ENCODE data around the gene MPL. TPM values are rescaled to one million over a fixed set of nuclear protein-coding genes. Genes with fewer than 3 reads are reported as not detected.

Gene MPL
- total and polyA plus RNA-seq, 4 donors, result 0.03 to 1.0 TPM; not detected in 2

DNA sequence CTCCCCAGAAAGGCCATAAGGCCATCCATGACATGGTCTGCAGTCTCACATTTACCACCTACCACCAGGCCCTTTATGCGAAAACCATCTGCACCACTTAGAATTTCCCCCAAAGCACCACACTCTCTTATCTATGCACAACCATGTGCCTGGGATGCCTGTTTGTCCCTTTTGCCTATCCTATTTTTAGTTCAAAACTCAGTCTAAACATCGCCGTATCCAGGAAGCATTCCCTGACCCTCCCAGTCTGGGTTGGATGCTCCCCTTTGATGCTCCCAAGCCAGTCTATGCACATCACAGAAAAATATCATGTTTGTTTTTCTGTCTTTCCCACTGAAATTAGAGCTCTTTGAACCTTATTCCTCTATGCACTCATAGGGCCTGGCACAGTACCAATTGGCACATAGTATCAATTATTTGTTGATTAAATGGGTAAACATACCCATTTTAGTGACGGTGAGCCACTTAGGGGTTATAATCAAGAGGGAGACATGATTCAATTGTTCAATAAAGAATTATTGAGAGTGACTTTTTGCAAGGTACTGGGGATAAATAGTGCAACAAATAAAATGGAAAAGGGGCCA is 6.7 kb downstream of the MPL start:
- no peaks in the 10 kb centered on the region for H3K9me3 ChIP-seq (ENCODE audit: control insufficient read depth in 4 of 4, low read length in 3 of 4)
- H3K27ac ChIP-seq (ENCODE audit: low read depth in 1 of 2, low read length in 2 of 2), result peak overlapping the region in 1 of 2 donors; percentile 27
- no peak overlapping the region for H3K4me3 ChIP-seq (ENCODE audit: low read depth in 1 of 3, low read length in 3 of 3)
- no peaks in the 10 kb centered on the region for H3K27me3 ChIP-seq (ENCODE audit: control insufficient read depth in 4 of 4, insufficient read depth in 4 of 4, low read length in 3 of 4)
- WGBS, result 47% methylated on average over 4 of the region's 4 CpGs
- no peaks in the 10 kb centered on the region for H3K36me3 ChIP-seq (ENCODE audit: control insufficient read depth in 4 of 4, insufficient read depth in 3 of 4, low read depth in 1 of 4, low read length in 3 of 4)
- DNase-seq (ENCODE audit: low spot score), result no peak
- H3K9ac ChIP-seq (ENCODE audit: low read depth in 1 of 2, low read length in 2 of 2), result no peak overlapping the region
- peaks cover 0 to 20% (median 11%) of the 10 kb centered on the region in 4 donors for H3K4me1 ChIP-seq (ENCODE audit: control insufficient read depth in 4 of 4, insufficient read depth in 4 of 4, low read length in 3 of 4)
- TF ChIP-seq TAF1 (conservative IDR thresholded peaks at IDR 0.05), result no peak
- TF ChIP-seq RXRA (IDR thresholded peaks at IDR 0.05), result peak; percentile 25 to 47
- TF ChIP-seq SP1 (IDR thresholded peaks at IDR 0.05), result no peak
- TF ChIP-seq YY1 (IDR thresholded peaks at IDR 0.05), result no peak
- TF ChIP-seq, protein P1, sequence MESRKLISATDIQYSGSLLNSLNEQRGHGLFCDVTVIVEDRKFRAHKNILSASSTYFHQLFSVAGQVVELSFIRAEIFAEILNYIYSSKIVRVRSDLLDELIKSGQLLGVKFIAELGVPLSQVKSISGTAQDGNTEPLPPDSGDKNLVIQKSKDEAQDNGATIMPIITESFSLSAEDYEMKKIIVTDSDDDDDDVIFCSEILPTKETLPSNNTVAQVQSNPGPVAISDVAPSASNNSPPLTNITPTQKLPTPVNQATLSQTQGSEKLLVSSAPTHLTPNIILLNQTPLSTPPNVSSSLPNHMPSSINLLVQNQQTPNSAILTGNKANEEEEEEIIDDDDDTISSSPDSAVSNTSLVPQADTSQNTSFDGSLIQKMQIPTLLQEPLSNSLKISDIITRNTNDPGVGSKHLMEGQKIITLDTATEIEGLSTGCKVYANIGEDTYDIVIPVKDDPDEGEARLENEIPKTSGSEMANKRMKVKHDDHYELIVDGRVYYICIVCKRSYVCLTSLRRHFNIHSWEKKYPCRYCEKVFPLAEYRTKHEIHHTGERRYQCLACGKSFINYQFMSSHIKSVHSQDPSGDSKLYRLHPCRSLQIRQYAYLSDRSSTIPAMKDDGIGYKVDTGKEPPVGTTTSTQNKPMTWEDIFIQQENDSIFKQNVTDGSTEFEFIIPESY (IDR thresholded peaks at IDR 0.05), result no peak
- peak; percentile 27 to 39 for TF ChIP-seq HNF4A (conservative IDR thresholded peaks at IDR 0.05)
- no peak for TF ChIP-seq HNF4G (IDR thresholded peaks at IDR 0.05)

DNA sequence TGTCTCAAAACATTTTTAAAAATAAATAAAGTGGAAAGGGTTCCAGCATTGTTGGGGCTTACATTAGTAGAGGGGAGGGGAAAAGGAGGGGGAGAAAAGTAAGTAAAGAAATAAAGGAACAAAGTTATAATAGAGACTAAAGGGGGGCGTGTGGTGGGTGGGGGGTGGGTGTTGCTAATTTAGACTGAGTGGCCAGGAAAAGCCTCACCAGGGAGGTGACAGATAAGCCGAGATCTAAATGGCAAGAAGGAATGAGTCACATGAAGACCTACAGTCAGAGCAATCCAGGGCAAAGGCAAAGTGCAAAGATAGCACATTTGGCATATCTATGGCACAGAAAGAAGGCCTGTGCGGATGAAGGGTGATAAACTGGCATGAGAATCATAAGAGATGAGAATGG is 7.5 kb downstream of the MPL start:
- H3K36me3 ChIP-seq (ENCODE audit: control insufficient read depth in 4 of 4, insufficient read depth in 3 of 4, low read depth in 1 of 4, low read length in 3 of 4), result no peaks in the 10 kb centered on the region
- no peak overlapping the region for H3K4me3 ChIP-seq (ENCODE audit: low read depth in 1 of 3, low read length in 3 of 3)
- H3K9ac ChIP-seq (ENCODE audit: low read depth in 1 of 2, low read length in 2 of 2), result no peak overlapping the region
- no peaks in the 10 kb centered on the region for H3K9me3 ChIP-seq (ENCODE audit: control insufficient read depth in 4 of 4, low read length in 3 of 4)
- peaks cover 0 to 24% (median 14%) of the 10 kb centered on the region in 4 donors for H3K4me1 ChIP-seq (ENCODE audit: control insufficient read depth in 4 of 4, insufficient read depth in 4 of 4, low read length in 3 of 4)
- H3K27me3 ChIP-seq (ENCODE audit: control insufficient read depth in 4 of 4, insufficient read depth in 4 of 4, low read length in 3 of 4), result no peaks in the 10 kb centered on the region
- peak overlapping the region in 1 of 2 donors; percentile 27 for H3K27ac ChIP-seq (ENCODE audit: low read depth in 1 of 2, low read length in 2 of 2)
- DNase-seq (ENCODE audit: low spot score), result no peak
- WGBS, result 32% methylated on average over 3 of the region's 3 CpGs
- TF ChIP-seq, protein P2, sequence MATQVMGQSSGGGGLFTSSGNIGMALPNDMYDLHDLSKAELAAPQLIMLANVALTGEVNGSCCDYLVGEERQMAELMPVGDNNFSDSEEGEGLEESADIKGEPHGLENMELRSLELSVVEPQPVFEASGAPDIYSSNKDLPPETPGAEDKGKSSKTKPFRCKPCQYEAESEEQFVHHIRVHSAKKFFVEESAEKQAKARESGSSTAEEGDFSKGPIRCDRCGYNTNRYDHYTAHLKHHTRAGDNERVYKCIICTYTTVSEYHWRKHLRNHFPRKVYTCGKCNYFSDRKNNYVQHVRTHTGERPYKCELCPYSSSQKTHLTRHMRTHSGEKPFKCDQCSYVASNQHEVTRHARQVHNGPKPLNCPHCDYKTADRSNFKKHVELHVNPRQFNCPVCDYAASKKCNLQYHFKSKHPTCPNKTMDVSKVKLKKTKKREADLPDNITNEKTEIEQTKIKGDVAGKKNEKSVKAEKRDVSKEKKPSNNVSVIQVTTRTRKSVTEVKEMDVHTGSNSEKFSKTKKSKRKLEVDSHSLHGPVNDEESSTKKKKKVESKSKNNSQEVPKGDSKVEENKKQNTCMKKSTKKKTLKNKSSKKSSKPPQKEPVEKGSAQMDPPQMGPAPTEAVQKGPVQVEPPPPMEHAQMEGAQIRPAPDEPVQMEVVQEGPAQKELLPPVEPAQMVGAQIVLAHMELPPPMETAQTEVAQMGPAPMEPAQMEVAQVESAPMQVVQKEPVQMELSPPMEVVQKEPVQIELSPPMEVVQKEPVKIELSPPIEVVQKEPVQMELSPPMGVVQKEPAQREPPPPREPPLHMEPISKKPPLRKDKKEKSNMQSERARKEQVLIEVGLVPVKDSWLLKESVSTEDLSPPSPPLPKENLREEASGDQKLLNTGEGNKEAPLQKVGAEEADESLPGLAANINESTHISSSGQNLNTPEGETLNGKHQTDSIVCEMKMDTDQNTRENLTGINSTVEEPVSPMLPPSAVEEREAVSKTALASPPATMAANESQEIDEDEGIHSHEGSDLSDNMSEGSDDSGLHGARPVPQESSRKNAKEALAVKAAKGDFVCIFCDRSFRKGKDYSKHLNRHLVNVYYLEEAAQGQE (IDR thresholded peaks at IDR 0.05), result peak; percentile 17
- TF ChIP-seq JUND (IDR thresholded peaks at IDR 0.05) (peak in 1 of 2 donors; percentile 47), EGR1 (IDR thresholded peaks at IDR 0.05; ENCODE audit: low read depth in 2 of 2) (no peak), RAD21 (IDR thresholded peaks at IDR 0.05) (peak in 1 of 2 donors; percentile 8), GABPA (IDR thresholded peaks at IDR 0.05 in 1 of 2, conservative IDR thresholded peaks at IDR 0.05 in 1 of 2) (no peak), SP1 (IDR thresholded peaks at IDR 0.05) (peak; percentile 29), HNF4A (conservative IDR thresholded peaks at IDR 0.05) (peak; percentile 41 to 68), RXRA (IDR thresholded peaks at IDR 0.05) (peak; percentile 12 to 81)
- TF ChIP-seq, protein P3, sequence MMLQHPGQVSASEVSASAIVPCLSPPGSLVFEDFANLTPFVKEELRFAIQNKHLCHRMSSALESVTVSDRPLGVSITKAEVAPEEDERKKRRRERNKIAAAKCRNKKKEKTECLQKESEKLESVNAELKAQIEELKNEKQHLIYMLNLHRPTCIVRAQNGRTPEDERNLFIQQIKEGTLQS (IDR thresholded peaks at IDR 0.05), result no peak
